Heart left ventricle (tissue), 16 donors: Measurements from ENCODE around the gene SAXO1. TPM values are rescaled to one million over a fixed set of nuclear protein-coding genes. Genes with fewer than 3 reads are reported as not detected.

Experiments used
- ATAC-seq, 4 donors: fragments of 200-7000 bp; cut with Tn5 transposase; one replicate each; pipeline ENCODE4 v1.9.1; 2020 to 2022; ENCODE audit warnings: moderate library complexity in 4 of 4, mild to moderate bottlenecking in 3 of 4, moderate number of reproducible peaks in 1 of 4
- DNase-seq, 5 donors: peaks; one replicate each; pipeline ENCODE4 v3.0.0-alpha.2; 2020
- H3K27ac ChIP-seq, 12 donors: fragments of 200-600 bp; sonication (generic) in 4 of 12; one replicate each; pipeline versions ENCODE4 v1.5.0 to v1.8.0; 2016 to 2022; ENCODE audit warnings: mild to moderate bottlenecking in 2 of 12
- H3K27me3 ChIP-seq, 9 donors: fragments of 200-600 bp; sonication (generic) in 2 of 9; one replicate each; pipeline versions ENCODE4 v1.5.1 to v1.8.0; 2016 to 2022; ENCODE audit warnings: mild to moderate bottlenecking in 3 of 9
- H3K36me3 ChIP-seq, 9 donors: fragments of 200-600 bp; sonication (generic) in 2 of 9; one replicate each; pipeline versions ENCODE4 v1.5.0 to v1.8.0; 2018 to 2022; ENCODE audit warnings: mild to moderate bottlenecking in 2 of 9
- H3K4me1 ChIP-seq, 12 donors: fragments of 200-600 bp; sonication (generic) in 4 of 12; one replicate each; pipeline versions ENCODE4 v1.5.0 to v1.8.0; 2016 to 2022; ENCODE audit warnings: mild to moderate bottlenecking in 3 of 12
- H3K4me3 ChIP-seq, 12 donors: fragments of 200-600 bp; sonication (generic) in 4 of 12; one replicate each; pipeline versions ENCODE4 v1.5.0 to v1.8.0; 2017 to 2022; ENCODE audit warnings: mild to moderate bottlenecking in 9 of 12, moderate library complexity in 4 of 12
- H3K9me3 ChIP-seq, 12 donors: fragments of 200-600 bp; sonication (generic) in 4 of 12; one replicate each; pipeline versions ENCODE4 v1.5.0 to v1.8.0; 2016 to 2022; ENCODE audit warnings: mild to moderate bottlenecking in 1 of 12
- CTCF ChIP-seq, 12 donors: fragments of 200-600 bp; sonication (generic) in 4 of 12; IDR thresholded peaks; one replicate each; pipeline versions ENCODE4 v1.5.0 to v1.8.0; 2018 to 2022; ENCODE audit warnings: antibody characterized with exemption in 12 of 12, mild to moderate bottlenecking in 5 of 12
- POLR2A ChIP-seq, 2 donors: fragments of 450-650 bp; IDR thresholded peaks; one replicate each; pipeline ENCODE4 v1.6.1; 2017; ENCODE audit warnings: antibody characterized with exemption in 2 of 2, mild to moderate bottlenecking in 2 of 2, moderate library complexity in 2 of 2
- WGBS, 4 donors: extraction: QIAGEN DNeasy Blood & Tissue Kit in 2 of 4; methylation state at CpG; one replicate each; pipeline versions ENCODE4 v1.1.5 to v1.1.7; 2013 to 2018; 5-methylcytosine and 5-hydroxymethylcytosine counted together
- intact Hi-C, 10 donors: fragments of 100-400 bp; cut with DNase I; formaldehyde crosslinking; loops; one replicate each; pipeline versions ENCODE4 v1.11.1 to v1.14.2; 2022
- polyA plus RNA-seq, 2 donors: library from polyadenylated mRNA; stranded (reverse); fragments of 200-250 nt; gene quantifications; one replicate each; pipeline ENCODE4 v1.2.3, GENCODE V29; 2013
- total RNA-seq, 9 donors: library from RNA; depleted of rRNA in 2 of 9; stranded (reverse); fragments of >200 nt in 2 of 9; fragmentation: NEBNext Ultra II Directional in 3 of 9; extraction: Animal tissue kit (Norgen Biotek cat#: 25700) in 3 of 9; gene quantifications; one replicate each; pipeline versions ENCODE4 v1.1.0 to v1.2.4, GENCODE V29; 2016 to 2023
- donor health status: ischemic (EF 13 %, LVEDD 7.1; RV severe dilation, severe dysfunction).
- donor health status: healthy with polysubstance abuse.
- donor health status: DM: no; HTN: yes; CAD: no.
- donor health status: DM: no; HTN: no; CAD: no.
- donor health status: ischemic (EF 25% LVEDD 6.9; RV normal size, moderate dysfunction).
- donor health status: ischemic (EF 25% LVEDD 5.7; RV mildly dilated, moderate dysfunction).
- donor health status: healthy.
- donor health status: DM: yes; HTN: yes; CAD: no.
- donor health status: ischemic (EF 35%, LVEDD 5.7; RV mildly dilated, moderate dysfunction).
- donor health status: nonischemic (EF 11% LVEDD 7.7; RV severe dilation, severe dysfunction).
- donor health status: DM: yes; HTN: yes; CAD: no.
- donor health status: PGD.
- donor health status: ischemic (EF 29% LVEDD 5.4; RV normal size, mild dysfunction).
- donor health status: nonischemic (EF 23%, LVEDD 6.1; RV moderate dilation, normal function).

SAXO1 gene
- total and polyA plus RNA-seq, 11 donors, result 0.09 to 0.21 (median 0.11) TPM; not detected in 8

GRCh38 chr9:19020886-19021455 lies 12.0 kb downstream of the SAXO1 start:
- ATAC-seq (no peak), DNase-seq (no peak)
- no peak overlapping the region for H3K27ac ChIP-seq
- 84 to 92% (median 85%) methylated on average over 3 of the region's 3 CpGs for WGBS, 4 donors
- no peaks in the 10 kb centered on the region for H3K4me1 ChIP-seq
- intact Hi-C loops, result loop anchor here in 6 of 10 donors (10.0 kb wide), 5 partner anchors 156 to 1206 kb away; no protein-coding TSS in a partner anchor
- H3K4me3 ChIP-seq, result no peak overlapping the region
- H3K9me3 ChIP-seq, result no peaks in the 10 kb centered on the region
- H3K27me3 ChIP-seq, result no peaks in the 10 kb centered on the region
- no peaks in the 10 kb centered on the region for H3K36me3 ChIP-seq
- no peak for TF ChIP-seq POLR2A (IDR thresholded peaks at IDR 0.05)
- no peak for TF ChIP-seq CTCF (IDR thresholded peaks at IDR 0.05)

GRCh38 chr9:19018201-19018600 lies 14.8 kb downstream of the SAXO1 start:
- WGBS, 4 donors, result 59 to 76% (median 67%) methylated on average over 4 of the region's 4 CpGs

GRCh38 chr9:19009391-19009965 lies 23.5 kb downstream of the SAXO1 start:
- no peak overlapping the region for H3K27ac ChIP-seq
- no peak for DNase-seq
- no peak for TF ChIP-seq POLR2A (IDR thresholded peaks at IDR 0.05)
- no peak for TF ChIP-seq CTCF (IDR thresholded peaks at IDR 0.05)
- intact Hi-C loops, result no loop called here
- no peaks in the 10 kb centered on the region for H3K9me3 ChIP-seq
- no peaks in the 10 kb centered on the region for H3K27me3 ChIP-seq
- no peaks in the 10 kb centered on the region for H3K36me3 ChIP-seq
- H3K4me3 ChIP-seq, result no peak overlapping the region
- 81 to 85% (median 83%) methylated on average over 5 of the region's 5 CpGs for WGBS, 4 donors
- peaks cover 0 to 6% (median 0%) of the 10 kb centered on the region in 12 donors for H3K4me1 ChIP-seq
- ATAC-seq, result no peak

More at GRCh38 chr9:19018201-19018600, 14.8 kb downstream of the SAXO1 start:
- H3K4me3 ChIP-seq, result no peak overlapping the region
- ATAC-seq (no peak), DNase-seq (no peak)
- no peaks in the 10 kb centered on the region for H3K9me3 ChIP-seq
- TF ChIP-seq POLR2A (IDR thresholded peaks at IDR 0.05), result no peak
- no peak for TF ChIP-seq CTCF (IDR thresholded peaks at IDR 0.05)
- H3K27me3 ChIP-seq, result no peaks in the 10 kb centered on the region
- H3K4me1 ChIP-seq, result peaks cover 0 to 2% (median 0%) of the 10 kb centered on the region in 12 donors
- no peaks in the 10 kb centered on the region for H3K36me3 ChIP-seq
- intact Hi-C loops, result loop anchor here in 4 of 10 donors (10.0 kb wide), 3 partner anchors 513 to 583 kb away; no protein-coding TSS in a partner anchor
- no peak overlapping the region for H3K27ac ChIP-seq

- no peak for ATAC-seq
- TF ChIP-seq CTCF (IDR thresholded peaks at IDR 0.05) (no peak), POLR2A (IDR thresholded peaks at IDR 0.05) (no peak)
Observed at GRCh38 chr9:19000133-19000532, 32.9 kb downstream of the SAXO1 start.

More at GRCh38 chr9:19000133-19000532, 32.9 kb downstream of the SAXO1 start:
- no peaks in the 10 kb centered on the region for H3K36me3 ChIP-seq
- H3K27ac ChIP-seq, result no peak overlapping the region
- H3K4me1 ChIP-seq, result no peaks in the 10 kb centered on the region
- no peaks in the 10 kb centered on the region for H3K27me3 ChIP-seq
- H3K9me3 ChIP-seq, result peaks cover 0 to 12% (median 0%) of the 10 kb centered on the region in 12 donors
- intact Hi-C loops, result no loop called here
- no peak overlapping the region for H3K4me3 ChIP-seq
- 87 to 97% (median 91%) methylated on average over 6 to 16 of the region's 16 CpGs for WGBS, 4 donors
- DNase-seq, result no peak
